ENCODE measurements around the gene HNRNPF. TPM values are rescaled to one million over a fixed set of nuclear protein-coding genes. Genes with fewer than 3 reads are reported as not detected.

The HNRNPF gene
- total RNA-seq, 1 experiment from 2014 or later: 358 TPM

DNA sequence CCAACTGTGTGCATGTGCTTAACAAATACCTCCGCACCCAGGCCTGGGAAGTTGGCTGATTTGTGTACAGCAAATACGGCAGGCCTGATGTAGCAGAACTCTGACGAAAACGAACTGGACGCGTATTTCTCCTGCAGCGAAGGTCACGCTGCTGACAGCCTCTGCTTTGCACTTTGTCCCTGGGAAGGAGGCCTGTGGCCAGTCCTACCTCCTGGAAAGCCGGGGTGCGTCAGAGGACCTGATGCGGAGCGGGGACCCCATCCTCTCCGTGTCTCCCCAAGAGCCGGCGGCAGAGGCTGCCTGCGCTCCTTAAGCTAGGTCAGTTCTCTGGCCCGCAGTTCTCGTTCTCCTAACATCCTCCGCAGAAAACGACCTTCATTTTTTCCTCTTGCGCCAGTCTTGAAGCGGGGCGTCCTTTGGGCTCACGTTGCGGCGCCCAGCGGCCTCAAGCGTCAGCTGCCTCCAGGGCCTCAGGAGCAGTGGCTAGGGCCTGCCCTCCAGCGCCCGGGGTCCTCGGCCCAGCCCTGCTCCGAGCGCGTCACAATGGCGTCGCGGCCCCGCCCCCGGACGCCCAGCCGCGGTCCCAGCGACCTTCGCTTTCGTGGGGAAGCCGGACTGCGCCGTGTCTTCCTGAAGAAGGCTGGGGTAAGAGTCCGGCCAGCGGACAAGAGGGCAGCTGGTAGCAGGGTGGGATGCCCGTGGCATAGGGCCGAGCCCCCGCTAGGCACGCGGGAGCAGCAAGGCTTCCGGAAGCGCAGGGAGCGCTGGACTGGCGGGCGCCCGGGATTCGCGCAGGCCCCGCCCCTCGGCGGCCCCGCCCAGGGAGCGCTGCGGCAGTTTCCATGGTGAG, 27.5 kb upstream of the HNRNPF start, which contains the start of gene ZNF487 (continued):
- TF ChIP-seq ELF4 (CRISPR knock-in tag; IDR thresholded peaks at IDR 0.05; ENCODE audit: low read depth) (no peak), FOXP1 (CRISPR knock-in tag; IDR thresholded peaks at IDR 0.05; ENCODE audit: borderline replicate concordance) (peak; percentile 36; the same call in 1 of the 2 replicates), TP53 (CRISPR knock-in tag; IDR thresholded peaks at IDR 0.05) (no peak), ARID4B (CRISPR knock-in tag; IDR thresholded peaks at IDR 0.05; ENCODE audit: borderline replicate concordance) (peak; percentile 88; the same call in 1 of the 2 replicates), RORB (CRISPR knock-in tag; IDR thresholded peaks at IDR 0.05) (no peak), STAT6 (CRISPR knock-in tag; conservative IDR thresholded peaks at IDR 0.05; ENCODE audit: low read depth) (no peak), ZNF423 (CRISPR knock-in tag; IDR thresholded peaks at IDR 0.05) (no peak; the same call in 1 of the 2 replicates), ATF3 (CRISPR knock-in tag; conservative IDR thresholded peaks at IDR 0.05) (no peak), ESRRA (CRISPR knock-in tag; IDR thresholded peaks at IDR 0.05; ENCODE audit: borderline replicate concordance) (peak; percentile 74; the same call in 1 of the 2 replicates), E2F5 (CRISPR knock-in tag; IDR thresholded peaks at IDR 0.05) (peak; percentile 73; the same call in 1 of the 2 replicates), ETV6 (CRISPR knock-in tag; IDR thresholded peaks at IDR 0.05) (peak; percentile 89), ZNF512 (CRISPR knock-in tag; IDR thresholded peaks at IDR 0.05; ENCODE audit: borderline replicate concordance) (no peak), JUN (CRISPR knock-in tag; IDR thresholded peaks at IDR 0.05) (no peak), OVOL2 (CRISPR knock-in tag; IDR thresholded peaks at IDR 0.05; ENCODE audit: borderline replicate concordance) (no peak), EMX1 (CRISPR knock-in tag; IDR thresholded peaks at IDR 0.05) (no peak), TEAD1 (CRISPR knock-in tag; IDR thresholded peaks at IDR 0.05) (peak; percentile 74), TCF7 (CRISPR knock-in tag; IDR thresholded peaks at IDR 0.05; ENCODE audit: low read depth) (no peak)
- TF ChIP-seq, protein P1, sequence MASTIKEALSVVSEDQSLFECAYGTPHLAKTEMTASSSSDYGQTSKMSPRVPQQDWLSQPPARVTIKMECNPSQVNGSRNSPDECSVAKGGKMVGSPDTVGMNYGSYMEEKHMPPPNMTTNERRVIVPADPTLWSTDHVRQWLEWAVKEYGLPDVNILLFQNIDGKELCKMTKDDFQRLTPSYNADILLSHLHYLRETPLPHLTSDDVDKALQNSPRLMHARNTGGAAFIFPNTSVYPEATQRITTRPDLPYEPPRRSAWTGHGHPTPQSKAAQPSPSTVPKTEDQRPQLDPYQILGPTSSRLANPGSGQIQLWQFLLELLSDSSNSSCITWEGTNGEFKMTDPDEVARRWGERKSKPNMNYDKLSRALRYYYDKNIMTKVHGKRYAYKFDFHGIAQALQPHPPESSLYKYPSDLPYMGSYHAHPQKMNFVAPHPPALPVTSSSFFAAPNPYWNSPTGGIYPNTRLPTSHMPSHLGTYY (CRISPR knock-in tag; IDR thresholded peaks at IDR 0.05): no peak
- TF ChIP-seq, protein P2, sequence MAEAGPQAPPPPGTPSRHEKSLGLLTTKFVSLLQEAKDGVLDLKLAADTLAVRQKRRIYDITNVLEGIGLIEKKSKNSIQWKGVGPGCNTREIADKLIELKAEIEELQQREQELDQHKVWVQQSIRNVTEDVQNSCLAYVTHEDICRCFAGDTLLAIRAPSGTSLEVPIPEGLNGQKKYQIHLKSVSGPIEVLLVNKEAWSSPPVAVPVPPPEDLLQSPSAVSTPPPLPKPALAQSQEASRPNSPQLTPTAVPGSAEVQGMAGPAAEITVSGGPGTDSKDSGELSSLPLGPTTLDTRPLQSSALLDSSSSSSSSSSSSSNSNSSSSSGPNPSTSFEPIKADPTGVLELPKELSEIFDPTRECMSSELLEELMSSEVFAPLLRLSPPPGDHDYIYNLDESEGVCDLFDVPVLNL (CRISPR knock-in tag; IDR thresholded peaks at IDR 0.05; ENCODE audit: borderline replicate concordance, low read depth): no peak
- TF ChIP-seq, protein P3, sequence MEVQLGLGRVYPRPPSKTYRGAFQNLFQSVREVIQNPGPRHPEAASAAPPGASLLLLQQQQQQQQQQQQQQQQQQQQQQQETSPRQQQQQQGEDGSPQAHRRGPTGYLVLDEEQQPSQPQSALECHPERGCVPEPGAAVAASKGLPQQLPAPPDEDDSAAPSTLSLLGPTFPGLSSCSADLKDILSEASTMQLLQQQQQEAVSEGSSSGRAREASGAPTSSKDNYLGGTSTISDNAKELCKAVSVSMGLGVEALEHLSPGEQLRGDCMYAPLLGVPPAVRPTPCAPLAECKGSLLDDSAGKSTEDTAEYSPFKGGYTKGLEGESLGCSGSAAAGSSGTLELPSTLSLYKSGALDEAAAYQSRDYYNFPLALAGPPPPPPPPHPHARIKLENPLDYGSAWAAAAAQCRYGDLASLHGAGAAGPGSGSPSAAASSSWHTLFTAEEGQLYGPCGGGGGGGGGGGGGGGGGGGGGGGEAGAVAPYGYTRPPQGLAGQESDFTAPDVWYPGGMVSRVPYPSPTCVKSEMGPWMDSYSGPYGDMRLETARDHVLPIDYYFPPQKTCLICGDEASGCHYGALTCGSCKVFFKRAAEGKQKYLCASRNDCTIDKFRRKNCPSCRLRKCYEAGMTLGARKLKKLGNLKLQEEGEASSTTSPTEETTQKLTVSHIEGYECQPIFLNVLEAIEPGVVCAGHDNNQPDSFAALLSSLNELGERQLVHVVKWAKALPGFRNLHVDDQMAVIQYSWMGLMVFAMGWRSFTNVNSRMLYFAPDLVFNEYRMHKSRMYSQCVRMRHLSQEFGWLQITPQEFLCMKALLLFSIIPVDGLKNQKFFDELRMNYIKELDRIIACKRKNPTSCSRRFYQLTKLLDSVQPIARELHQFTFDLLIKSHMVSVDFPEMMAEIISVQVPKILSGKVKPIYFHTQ (CRISPR knock-in tag; IDR thresholded peaks at IDR 0.05): no peak
- TF ChIP-seq, protein P4, sequence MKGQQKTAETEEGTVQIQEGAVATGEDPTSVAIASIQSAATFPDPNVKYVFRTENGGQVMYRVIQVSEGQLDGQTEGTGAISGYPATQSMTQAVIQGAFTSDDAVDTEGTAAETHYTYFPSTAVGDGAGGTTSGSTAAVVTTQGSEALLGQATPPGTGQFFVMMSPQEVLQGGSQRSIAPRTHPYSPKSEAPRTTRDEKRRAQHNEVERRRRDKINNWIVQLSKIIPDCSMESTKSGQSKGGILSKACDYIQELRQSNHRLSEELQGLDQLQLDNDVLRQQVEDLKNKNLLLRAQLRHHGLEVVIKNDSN (CRISPR knock-in tag; IDR thresholded peaks at IDR 0.05): no peak
